NB4 (cell line): ENCODE data around the gene MEGF11.

ENCODE experiments used
- CTCF ChIP-seq: IDR thresholded peaks from one replicate; pipeline ENCODE4 v1.5.1; 2012; ENCODE audit warnings: low read depth, low read length
- MAX ChIP-seq: IDR thresholded peaks from 2 replicates; pipeline ENCODE4 v1.6.1; 2011; ENCODE audit warnings: low read depth, low read length
- POLR2A ChIP-seq: IDR thresholded peaks from 2 replicates; pipeline ENCODE4 v1.6.1; 2011; ENCODE audit warnings: mild to moderate bottlenecking; ENCODE audit not compliant: insufficient read length; ENCODE audit errors: extremely low read depth

- TF ChIP-seq CTCF (no peak), POLR2A (no peak), MAX (no peak)
Measured at GRCh38 chr15:66068801-66069200, 184.7 kb downstream of the MEGF11 start.
